ENCODE measurements around the gene P2RX2. TPM values are rescaled to one million over a fixed set of nuclear protein-coding genes. Genes with fewer than 3 reads are reported as not detected.

P2RX2 gene
- total and polyA plus RNA-seq, 2 experiments from 2014 or later: not detected

DNA sequence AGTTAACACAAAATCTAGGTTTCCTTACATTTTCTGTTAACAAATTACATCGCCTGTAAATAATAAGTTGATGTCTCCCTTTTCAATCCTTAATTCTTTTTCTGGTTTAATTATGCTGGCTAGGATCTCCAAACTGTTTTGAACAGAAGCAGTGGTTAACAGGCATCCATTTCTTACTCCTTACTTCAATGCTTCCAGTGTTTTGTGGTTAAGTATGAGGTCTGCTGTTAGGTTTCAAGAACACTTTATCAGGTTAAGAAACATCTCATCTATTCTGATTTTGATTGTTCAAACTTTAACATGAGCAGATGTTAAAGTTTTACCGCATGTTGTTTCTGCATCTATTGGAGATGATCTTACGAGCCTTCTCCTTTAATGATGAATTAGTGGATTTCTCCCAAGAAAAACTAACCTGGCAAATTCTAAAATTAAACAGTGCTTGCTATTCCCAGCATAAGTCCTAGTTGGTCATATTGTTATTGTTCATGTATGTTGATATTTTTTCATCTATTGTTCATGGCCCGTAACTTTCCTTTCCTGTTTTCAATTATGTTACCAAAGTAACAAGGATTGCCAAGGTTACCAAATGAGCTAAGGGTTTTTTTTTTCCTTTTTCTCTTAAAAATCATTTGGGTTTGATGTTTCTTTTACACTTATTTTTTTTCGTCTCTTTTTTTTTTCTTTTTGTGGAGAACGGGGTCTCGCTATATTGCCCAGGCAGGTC is 35.2 kb downstream of the P2RX2 start:
- Histone ChIP-seq H3K4me1 (ENCODE audit: insufficient read depth) (no peaks in the 10 kb centered on the region), H3K36me3 (replicated peaks; ENCODE audit: insufficient read depth, low read depth) (no peaks in the 10 kb centered on the region), H3K27me3 (no peaks in the 10 kb centered on the region), H3K4me3 (no peak overlapping the region), H2AFZ (no peak overlapping the region), H4K20me1 (ENCODE audit: insufficient read depth, poor library complexity, severe bottlenecking) (no peaks in the 10 kb centered on the region), H3K9me2 (replicated peaks; ENCODE audit: insufficient read depth) (no peaks in the 10 kb centered on the region), H3K9me3 (ENCODE audit: low read depth) (no peaks in the 10 kb centered on the region), H3K79me2 (no peaks in the 10 kb centered on the region), H3K4me2 (no peak overlapping the region), H3K27ac (no peak overlapping the region)
- no peak for DNase-seq (ENCODE audit: low spot score)
- TF ChIP-seq, protein P1, sequence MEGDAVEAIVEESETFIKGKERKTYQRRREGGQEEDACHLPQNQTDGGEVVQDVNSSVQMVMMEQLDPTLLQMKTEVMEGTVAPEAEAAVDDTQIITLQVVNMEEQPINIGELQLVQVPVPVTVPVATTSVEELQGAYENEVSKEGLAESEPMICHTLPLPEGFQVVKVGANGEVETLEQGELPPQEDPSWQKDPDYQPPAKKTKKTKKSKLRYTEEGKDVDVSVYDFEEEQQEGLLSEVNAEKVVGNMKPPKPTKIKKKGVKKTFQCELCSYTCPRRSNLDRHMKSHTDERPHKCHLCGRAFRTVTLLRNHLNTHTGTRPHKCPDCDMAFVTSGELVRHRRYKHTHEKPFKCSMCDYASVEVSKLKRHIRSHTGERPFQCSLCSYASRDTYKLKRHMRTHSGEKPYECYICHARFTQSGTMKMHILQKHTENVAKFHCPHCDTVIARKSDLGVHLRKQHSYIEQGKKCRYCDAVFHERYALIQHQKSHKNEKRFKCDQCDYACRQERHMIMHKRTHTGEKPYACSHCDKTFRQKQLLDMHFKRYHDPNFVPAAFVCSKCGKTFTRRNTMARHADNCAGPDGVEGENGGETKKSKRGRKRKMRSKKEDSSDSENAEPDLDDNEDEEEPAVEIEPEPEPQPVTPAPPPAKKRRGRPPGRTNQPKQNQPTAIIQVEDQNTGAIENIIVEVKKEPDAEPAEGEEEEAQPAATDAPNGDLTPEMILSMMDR (IDR thresholded peaks at IDR 0.05; ENCODE audit: poor library complexity): no peak
- no peak for TF ChIP-seq EZH2phosphoT487 (IDR thresholded peaks at IDR 0.05; ENCODE audit: low read depth, severe bottlenecking, unreplicated experiment)
- no peak for TF ChIP-seq EZH2 (IDR thresholded peaks at IDR 0.05; ENCODE audit: borderline replicate concordance)
- WGBS (ENCODE audit: low lambda C conversion rate, missing lambda C conversion rate): 91% methylated on average over 7 of the region's 7 CpGs

DNA sequence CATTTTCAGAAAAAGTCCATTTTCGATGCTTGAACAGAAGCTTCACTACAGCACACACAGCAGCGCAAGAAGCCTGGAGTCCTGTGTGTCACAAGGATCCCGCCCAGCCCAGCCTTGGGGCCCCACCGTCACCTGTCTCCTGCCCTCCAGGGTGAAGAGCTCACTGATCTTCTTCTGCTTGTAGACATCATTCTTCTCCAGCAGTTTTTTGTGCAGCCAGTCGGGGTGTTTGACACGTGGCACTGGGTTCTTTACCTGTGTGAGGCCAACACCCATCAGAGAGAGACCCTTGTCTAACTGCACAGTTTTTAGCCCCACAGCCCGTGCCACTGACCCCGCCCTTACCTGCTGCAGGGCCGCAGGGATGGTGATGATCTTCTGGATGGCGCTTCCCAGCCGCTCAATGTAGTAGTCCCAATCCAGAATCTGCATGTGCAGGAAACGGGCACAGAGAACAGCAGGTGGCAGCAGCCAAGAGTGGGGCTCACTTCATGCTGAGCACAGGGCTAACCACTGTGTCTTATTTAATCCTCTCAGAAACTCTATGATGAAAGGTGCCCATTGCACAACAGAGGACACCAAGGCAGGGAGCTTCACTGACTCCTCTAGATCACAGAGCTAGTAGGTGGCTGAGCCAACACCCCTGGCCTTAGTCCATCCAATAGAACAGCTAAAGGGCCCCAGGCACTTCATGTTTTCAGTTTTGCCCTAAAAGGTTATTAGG is 38.6 kb downstream of the P2RX2 start:
- Histone ChIP-seq H4K20me1 (ENCODE audit: insufficient read depth, poor library complexity, severe bottlenecking) (no peaks in the 10 kb centered on the region), H3K4me1 (ENCODE audit: insufficient read depth) (no peaks in the 10 kb centered on the region), H3K9me3 (ENCODE audit: low read depth) (no peaks in the 10 kb centered on the region), H3K36me3 (replicated peaks; ENCODE audit: insufficient read depth, low read depth) (no peaks in the 10 kb centered on the region), H3K27ac (no peak overlapping the region), H3K4me3 (no peak overlapping the region), H3K27me3 (no peaks in the 10 kb centered on the region), H3K4me2 (no peak overlapping the region), H3K79me2 (no peaks in the 10 kb centered on the region), H2AFZ (no peak overlapping the region), H3K9me2 (replicated peaks; ENCODE audit: insufficient read depth) (no peaks in the 10 kb centered on the region)
- DNase-seq (ENCODE audit: low spot score): no peak
- no peak for TF ChIP-seq EZH2 (IDR thresholded peaks at IDR 0.05; ENCODE audit: borderline replicate concordance)
- no peak for TF ChIP-seq EZH2phosphoT487 (IDR thresholded peaks at IDR 0.05; ENCODE audit: low read depth, severe bottlenecking, unreplicated experiment)
- TF ChIP-seq, protein P1 (IDR thresholded peaks at IDR 0.05; ENCODE audit: poor library complexity): no peak
- 96% methylated on average over 12 of the region's 12 CpGs for WGBS (ENCODE audit: low lambda C conversion rate, missing lambda C conversion rate)

DNA sequence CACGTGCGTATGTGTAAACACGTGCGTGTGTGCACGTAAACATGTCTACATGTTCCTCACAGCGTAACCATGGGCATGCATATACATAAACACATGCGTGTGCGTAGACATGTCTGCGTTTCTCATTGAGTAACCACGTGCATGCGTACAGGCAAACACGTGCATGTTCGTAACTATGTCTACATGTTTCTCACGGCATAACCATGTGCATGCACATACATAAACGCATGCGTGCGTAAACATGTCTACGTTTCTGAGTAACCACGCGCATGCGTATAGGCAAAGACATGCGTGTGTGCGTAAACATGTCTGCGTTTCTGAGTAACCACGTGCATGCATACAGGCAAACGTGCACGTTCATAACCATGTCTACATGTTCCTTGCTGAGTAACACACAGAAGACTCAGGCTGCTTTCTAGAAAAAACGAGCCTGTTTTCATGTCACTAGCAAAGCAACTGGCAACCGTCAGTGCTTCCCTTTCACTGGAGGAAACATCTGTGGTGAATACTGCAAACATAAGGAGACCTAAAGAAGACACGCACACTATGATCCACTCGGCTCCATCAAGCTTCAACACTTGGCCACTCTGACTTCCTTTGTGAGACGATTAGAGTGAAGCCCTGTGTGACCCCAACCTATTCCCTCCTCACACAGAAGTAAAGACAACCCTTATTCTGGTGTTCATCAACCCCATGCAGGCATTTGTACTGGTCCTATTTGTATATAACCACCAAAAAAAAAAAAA is 39.7 kb downstream of the P2RX2 start:
- H3K79me2 ChIP-seq: no peaks in the 10 kb centered on the region
- H3K27ac ChIP-seq: no peak overlapping the region
- H3K4me2 ChIP-seq: no peak overlapping the region
- no peaks in the 10 kb centered on the region for H3K27me3 ChIP-seq
- TF ChIP-seq, protein P1 (IDR thresholded peaks at IDR 0.05; ENCODE audit: poor library complexity): no peak
- no peak for TF ChIP-seq EZH2 (IDR thresholded peaks at IDR 0.05; ENCODE audit: borderline replicate concordance)
- no peak for TF ChIP-seq EZH2phosphoT487 (IDR thresholded peaks at IDR 0.05; ENCODE audit: low read depth, severe bottlenecking, unreplicated experiment)
- WGBS (ENCODE audit: low lambda C conversion rate, missing lambda C conversion rate): 96% methylated on average over 32 of the region's 32 CpGs
- H3K4me3 ChIP-seq: no peak overlapping the region
- no peaks in the 10 kb centered on the region for H3K4me1 ChIP-seq (ENCODE audit: insufficient read depth)
- H4K20me1 ChIP-seq (ENCODE audit: insufficient read depth, poor library complexity, severe bottlenecking): no peaks in the 10 kb centered on the region
- H3K9me2 ChIP-seq (replicated peaks; ENCODE audit: insufficient read depth): no peaks in the 10 kb centered on the region
- no peak for DNase-seq (ENCODE audit: low spot score)
- H3K36me3 ChIP-seq (replicated peaks; ENCODE audit: insufficient read depth, low read depth): no peaks in the 10 kb centered on the region
- H3K9me3 ChIP-seq (ENCODE audit: low read depth): no peaks in the 10 kb centered on the region
- H2AFZ ChIP-seq: no peak overlapping the region

Data from hepatocyte (in vitro differentiated cells).